HepG2 (cell line): ENCODE measurements around the gene CDH1.

ENCODE experiments used
- CTCF ChIP-seq: sonication (generic); formaldehyde crosslinking; IDR thresholded peaks from 2 replicates; pipeline ENCODE4 v1.5.0; 2020; ENCODE audit warnings: mild to moderate bottlenecking, missing genetic modification reagents, moderate library complexity
- FIP1L1 ChIP-seq: fragments of 200-400 bp; formaldehyde crosslinking; IDR thresholded peaks from 2 replicates; pipeline ENCODE4 v1.6.1; 2018; ENCODE audit warnings: low read depth, mild to moderate bottlenecking, low read length, moderate library complexity, borderline replicate concordance; ENCODE audit not compliant: insufficient read depth
- GABPA ChIP-seq, 2 experiments: IDR thresholded peaks; 2 replicates each; pipeline ENCODE4 v1.6.1; 2011 to 2016; ENCODE audit warnings: low read depth in 2 of 2, low read length in 1 of 2, missing biosample characterization in 1 of 2, missing genetic modification characterization in 1 of 2
- HNF1B ChIP-seq: sonication (generic); formaldehyde crosslinking; IDR thresholded peaks from 2 replicates; pipeline ENCODE4 v1.5.1; 2020; ENCODE audit warnings: mild to moderate bottlenecking, moderate library complexity, missing genetic modification reagents
- MAFK ChIP-seq, 2 experiments: IDR thresholded peaks in 1 of 2; conservative IDR thresholded peaks in 1 of 2; 2 replicates each; pipeline ENCODE4 v1.6.1; 2011; ENCODE audit warnings: improper control_type of control experiment in 2 of 2, low read length in 2 of 2
- NAIF1 ChIP-seq: sonication (generic); formaldehyde crosslinking; IDR thresholded peaks from 2 replicates; pipeline ENCODE4 v1.5.0; 2020; ENCODE audit warnings: mild to moderate bottlenecking, missing genetic modification reagents, borderline replicate concordance
- NFYB ChIP-seq: sonication (generic); formaldehyde crosslinking; IDR thresholded peaks from 2 replicates; pipeline ENCODE4 v1.4.0; 2020; ENCODE audit warnings: missing genetic modification reagents
- POLR2A ChIP-seq, 2 experiments: IDR thresholded peaks; 2 replicates each; pipeline ENCODE4 v1.6.1; 2011; ENCODE audit warnings: low read depth in 2 of 2, low read length in 2 of 2, mild to moderate bottlenecking in 1 of 2, moderate library complexity in 1 of 2; ENCODE audit not compliant: insufficient read depth in 1 of 2
- RAD21 ChIP-seq: fragments of 450-650 bp; formaldehyde crosslinking; IDR thresholded peaks from 2 replicates; pipeline ENCODE4 v1.5.0; 2020; ENCODE audit warnings: mild to moderate bottlenecking
- TAF1 ChIP-seq: sonication (generic); formaldehyde crosslinking; IDR thresholded peaks from 2 replicates; pipeline ENCODE4 v1.4.0; 2020; ENCODE audit warnings: missing genetic modification reagents
- TCF7 ChIP-seq: sonication (generic); IDR thresholded peaks from 2 replicates; pipeline ENCODE4 v1.6.1; 2016; ENCODE audit warnings: antibody characterized with exemption, low read depth
- ZNF121 ChIP-seq: sonication (generic); formaldehyde crosslinking; IDR thresholded peaks from 2 replicates; pipeline ENCODE4 v1.5.0; 2020; ENCODE audit warnings: mild to moderate bottlenecking, missing genetic modification reagents

- no peak for TF ChIP-seq TAF1 (CRISPR knock-in tag)
- no peak for TF ChIP-seq MAFK (conservative IDR thresholded peaks at IDR 0.05 in 1 of 2, IDR thresholded peaks at IDR 0.05 in 1 of 2; ENCODE audit: low read length in 2 of 2)
- TF ChIP-seq POLR2A (IDR thresholded peaks at IDR 0.05; ENCODE audit: insufficient read depth in 1 of 2, low read depth in 2 of 2, low read length in 2 of 2): no peak
- no peak for TF ChIP-seq RAD21 (CRISPR knock-in tag)
- no peak for TF ChIP-seq TCF7
- TF ChIP-seq NAIF1 (CRISPR knock-in tag): no peak
- TF ChIP-seq CTCF (CRISPR knock-in tag): no peak
- TF ChIP-seq HNF1B (CRISPR knock-in tag): no peak
- no peak for TF ChIP-seq FIP1L1
- TF ChIP-seq ZNF121 (CRISPR knock-in tag): no peak
- no peak for TF ChIP-seq NFYB (CRISPR knock-in tag)
- no peak for TF ChIP-seq GABPA (IDR thresholded peaks at IDR 0.05; ENCODE audit: low read depth, low read length)
- no peak for TF ChIP-seq GABPA (CRISPR knock-in tag; IDR thresholded peaks at IDR 0.05; ENCODE audit: low read depth)
Measured at GRCh38 chr16:68785715-68786114, 48.6 kb downstream of the CDH1 start.
